ENCODE data around the gene BSCL2. TPM values are rescaled to one million over a fixed set of nuclear protein-coding genes. Genes with fewer than 3 reads are reported as not detected.

BSCL2 gene
- total RNA-seq, 1 experiment from 2014 or later = 97.2 TPM

- TF ChIP-seq AFF4 (CRISPR knock-in tag; IDR thresholded peaks at IDR 0.05; ENCODE audit: borderline replicate concordance) = no peak
- no peak for TF ChIP-seq SP1 (CRISPR knock-in tag; conservative IDR thresholded peaks at IDR 0.05)
- no peak for TF ChIP-seq ARID4B (CRISPR knock-in tag; IDR thresholded peaks at IDR 0.05; ENCODE audit: borderline replicate concordance)
- TF ChIP-seq PRDM15 (CRISPR knock-in tag; IDR thresholded peaks at IDR 0.05) = no peak
Observed at GRCh38 chr11:62708793-62709192, 1.6 kb upstream of the BSCL2 start (continued).

- Mint-ChIP-seq H3K4me1 (peaks cover 39% of the 10 kb centered on the region), H3K36me3 (peaks cover 31% of the 10 kb centered on the region), H3K27me3 (ENCODE audit: low read depth) (no peaks in the 10 kb centered on the region; the same call in 1 of the 2 replicates), H3K27ac (no peak overlapping the region), H3K9me3 (no peaks in the 10 kb centered on the region), H3K4me3 (peak overlapping the region; percentile 92)
- ChIA-PET POLR2A (interaction anchor here (0.6 to 6.0 kb wide), 12 partner anchors 19 to 148 kb away, joined by 3 to 35 read pairs (median 8); partner anchors contain the start of genes C11orf98, CSKMT, EEF1G and HNRNPUL2), CTCF (interaction anchor here (0.5 to 4.0 kb wide), 11 partner anchors 14 to 153 kb away, joined by 3 to 24 read pairs (median 5); partner anchors contain the start of genes LBHD1, TAF6L, TMEM179B and TUT1)
- TF ChIP-seq KAT7 (CRISPR knock-in tag; IDR thresholded peaks at IDR 0.05; ENCODE audit: borderline replicate concordance) = no peak
- TF ChIP-seq SMAD4 (CRISPR knock-in tag; IDR thresholded peaks at IDR 0.05) = no peak
- TF ChIP-seq E2F5 (CRISPR knock-in tag; IDR thresholded peaks at IDR 0.05) = no peak
- TF ChIP-seq GTF2I (CRISPR knock-in tag; conservative IDR thresholded peaks at IDR 0.05) = no peak
- no peak for ATAC-seq
- no peak for DNase-seq (ENCODE audit: low spot score)
Observed at GRCh38 chr11:62708392-62708791, 1.2 kb upstream of the BSCL2 start.

GRCh38 chr11:62706850-62707247 is 375 bp downstream of the BSCL2 start:
- no peak for ATAC-seq
- no peaks in the 10 kb centered on the region; the same call in 1 of the 2 replicates for H3K27me3 Mint-ChIP-seq (ENCODE audit: low read depth)
- H3K4me3 Mint-ChIP-seq = peak overlapping the region; percentile 92
- no peaks in the 10 kb centered on the region for H3K9me3 Mint-ChIP-seq
- ChIA-PET POLR2A (interaction anchor here (0.6 to 6.0 kb wide), 18 partner anchors 18 to 161 kb away, joined by 3 to 35 read pairs (median 6); partner anchors contain the start of genes B3GAT3, C11orf98, CSKMT and HNRNPUL2), CTCF (interaction anchor here (1.0 to 4.0 kb wide), 21 partner anchors 9 to 199 kb away, joined by 3 to 24 read pairs (median 5); partner anchors contain the start of genes B3GAT3, C11orf98, CSKMT and GANAB)
- H3K36me3 Mint-ChIP-seq = peaks cover 27% of the 10 kb centered on the region
- DNase-seq (ENCODE audit: low spot score) = no peak
- peak overlapping the region; percentile 98 for H3K27ac Mint-ChIP-seq
- H3K4me1 Mint-ChIP-seq = peaks cover 38% of the 10 kb centered on the region
- no peak for TF ChIP-seq AFF4 (CRISPR knock-in tag; IDR thresholded peaks at IDR 0.05; ENCODE audit: borderline replicate concordance)
- TF ChIP-seq CREM (CRISPR knock-in tag; IDR thresholded peaks at IDR 0.05) = 0 out of 2 replicates have a peak, but pooled peaks have one; percentile 5
